ENCODE data around the gene TAF4B. TPM values are rescaled to one million over a fixed set of nuclear protein-coding genes. Genes with fewer than 3 reads are reported as not detected.

The TAF4B gene
- total and polyA plus RNA-seq, 9 of the 15 experiments (the other 6 are each of a cell fraction or from before 2014, with no cell fraction given), result 4.5 to 25.3 (median 20.5) TPM

DNA sequence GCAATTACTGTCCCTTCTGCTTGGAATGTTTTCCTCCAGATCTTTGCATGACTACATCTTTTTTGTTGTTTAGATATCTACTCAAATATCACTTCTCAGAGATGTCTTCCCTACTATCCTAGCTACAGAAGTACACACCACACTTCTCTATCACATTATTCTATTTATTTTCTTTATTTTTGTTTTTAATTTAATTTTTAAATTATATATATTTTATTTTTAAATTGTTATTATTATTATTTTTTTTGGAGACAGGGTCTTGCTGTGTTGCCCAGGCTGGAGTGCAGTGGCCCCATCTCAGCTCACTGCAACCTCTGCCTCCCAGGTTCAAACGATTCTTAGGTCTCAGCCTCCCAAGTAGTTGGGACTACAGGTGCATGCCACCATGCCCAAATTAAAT lies 106.7 kb downstream of the TAF4B start:
- no peaks in the 10 kb centered on the region for H3K4me1 ChIP-seq (replicated peaks in 1 of 2; ENCODE audit: control insufficient read depth in 2 of 2, insufficient read depth in 2 of 2, low read length in 2 of 2)
- no peaks in the 10 kb centered on the region for H3K9me3 ChIP-seq (replicated peaks; ENCODE audit: control insufficient read depth, insufficient read depth, low read depth, low read length)
- H3K27me3 ChIP-seq (ENCODE audit: control insufficient read depth in 2 of 2, insufficient read depth in 2 of 2, low read length in 2 of 2), result no peaks in the 10 kb centered on the region
- intact Hi-C loops (cut with micrococcal nuclease), result no loop called here
- DNase-seq (ENCODE audit: extremely low read depth in 1 of 4, low spot score in 3 of 4) (no peak), ATAC-seq (no peak), FAIRE-seq (no peak)
- H3K9me1 ChIP-seq (ENCODE audit: control insufficient read depth, insufficient read depth, low read length), result no peaks in the 10 kb centered on the region
- no TSS peak for BruUV-seq (replicated peaks)
- no peak overlapping the region for H3K27ac ChIP-seq (ENCODE audit: extremely low read depth, low read depth, low read length)
- POLR2A ChIA-PET, result interaction anchor here (0.7 kb wide), 1 partner anchor 343 kb away, joined by 4 read pairs; no protein-coding TSS in a partner anchor
- no peaks in the 10 kb centered on the region for H4K20me1 ChIP-seq (replicated peaks; ENCODE audit: control insufficient read depth, insufficient read depth, low read length)
- peaks cover 19% of the 10 kb centered on the region; the same call in 2 of the 3 replicates for H3K36me3 ChIP-seq (ENCODE audit: control insufficient read depth, insufficient read depth, low read length)
- H3K79me2 ChIP-seq (ENCODE audit: control insufficient read depth, insufficient read depth, low read length), result no peaks in the 10 kb centered on the region
- no peak overlapping the region for H3K4me2 ChIP-seq (ENCODE audit: insufficient read depth, low read length)
- no peak overlapping the region for H3K9ac ChIP-seq (ENCODE audit: insufficient read depth in 1 of 2, low read depth in 2 of 2, low read length in 2 of 2)
- CTCF ChIA-PET (ENCODE audit: low intra/inter-chr PET ratio), result no interaction called here
- WGBS (ENCODE audit: insufficient coverage, low coverage, missing lambda C conversion rate), result 94% methylated on average over 1 of the region's 1 CpG
- H2AFZ ChIP-seq (ENCODE audit: low read depth, low read length), result no peak overlapping the region
- H3K4me3 ChIP-seq, result no peak overlapping the region
- in situ Hi-C loops (cut with MboI), result no loop called here
- no peak for TF ChIP-seq SMARCA5 (IDR thresholded peaks at IDR 0.05)
- TF ChIP-seq ZNF75A (CRISPR knock-in tag; IDR thresholded peaks at IDR 0.05), result no peak
- TF ChIP-seq, protein P1, sequence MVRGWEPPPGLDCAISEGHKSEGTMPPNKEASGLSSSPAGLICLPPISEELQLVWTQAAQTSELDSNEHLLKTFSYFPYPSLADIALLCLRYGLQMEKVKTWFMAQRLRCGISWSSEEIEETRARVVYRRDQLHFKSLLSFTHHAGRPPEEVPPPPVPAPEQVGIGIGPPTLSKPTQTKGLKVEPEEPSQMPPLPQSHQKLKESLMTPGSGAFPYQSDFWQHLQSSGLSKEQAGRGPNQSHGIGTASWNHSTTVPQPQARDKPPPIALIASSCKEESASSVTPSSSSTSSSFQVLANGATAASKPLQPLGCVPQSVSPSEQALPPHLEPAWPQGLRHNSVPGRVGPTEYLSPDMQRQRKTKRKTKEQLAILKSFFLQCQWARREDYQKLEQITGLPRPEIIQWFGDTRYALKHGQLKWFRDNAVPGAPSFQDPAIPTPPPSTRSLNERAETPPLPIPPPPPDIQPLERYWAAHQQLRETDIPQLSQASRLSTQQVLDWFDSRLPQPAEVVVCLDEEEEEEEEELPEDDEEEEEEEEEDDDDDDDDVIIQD (CRISPR knock-in tag; IDR thresholded peaks at IDR 0.05), result no peak
- no peak for TF ChIP-seq NR3C1 (CRISPR knock-in tag; IDR thresholded peaks at IDR 0.05)
- TF ChIP-seq ASH1L (IDR thresholded peaks at IDR 0.05; ENCODE audit: borderline replicate concordance, low read depth, partially characterized antibody), result no peak
- TF ChIP-seq ZNF146 (CRISPR knock-in tag; IDR thresholded peaks at IDR 0.05; ENCODE audit: unreplicated experiment), result no peak
- TF ChIP-seq TRIM24 (IDR thresholded peaks at IDR 0.05), result no peak
- no peak for TF ChIP-seq ZNF408 (CRISPR knock-in tag; IDR thresholded peaks at IDR 0.05; ENCODE audit: low read depth)
- TF ChIP-seq COPS2 (conservative IDR thresholded peaks at IDR 0.05), result no peak
- no peak for TF ChIP-seq CTCF (IDR thresholded peaks at IDR 0.05 in 2 of 3, conservative IDR thresholded peaks at IDR 0.05 in 1 of 3; ENCODE audit: insufficient read depth in 2 of 3, low read depth in 1 of 3, low read length in 3 of 3)
- no peak for TF ChIP-seq SMAD1 (IDR thresholded peaks at IDR 0.05; ENCODE audit: low read depth, low read length, partially characterized antibody)
- TF ChIP-seq POU5F1 (IDR thresholded peaks at IDR 0.05; ENCODE audit: borderline replicate concordance, low read depth, low read length, partially characterized antibody), result no peak
- TF ChIP-seq HIVEP1 (CRISPR knock-in tag; IDR thresholded peaks at IDR 0.05), result no peak
- TF ChIP-seq, protein P2, sequence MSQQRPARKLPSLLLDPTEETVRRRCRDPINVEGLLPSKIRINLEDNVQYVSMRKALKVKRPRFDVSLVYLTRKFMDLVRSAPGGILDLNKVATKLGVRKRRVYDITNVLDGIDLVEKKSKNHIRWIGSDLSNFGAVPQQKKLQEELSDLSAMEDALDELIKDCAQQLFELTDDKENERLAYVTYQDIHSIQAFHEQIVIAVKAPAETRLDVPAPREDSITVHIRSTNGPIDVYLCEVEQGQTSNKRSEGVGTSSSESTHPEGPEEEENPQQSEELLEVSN (IDR thresholded peaks at IDR 0.05; ENCODE audit: borderline replicate concordance in 1 of 2, extremely low read depth in 1 of 2, insufficient read depth in 1 of 2, insufficient read length in 1 of 2, low read depth in 1 of 2, low read length in 1 of 2, poor library complexity in 1 of 2, severe bottlenecking in 1 of 2), result no peak
- TF ChIP-seq, protein P3, sequence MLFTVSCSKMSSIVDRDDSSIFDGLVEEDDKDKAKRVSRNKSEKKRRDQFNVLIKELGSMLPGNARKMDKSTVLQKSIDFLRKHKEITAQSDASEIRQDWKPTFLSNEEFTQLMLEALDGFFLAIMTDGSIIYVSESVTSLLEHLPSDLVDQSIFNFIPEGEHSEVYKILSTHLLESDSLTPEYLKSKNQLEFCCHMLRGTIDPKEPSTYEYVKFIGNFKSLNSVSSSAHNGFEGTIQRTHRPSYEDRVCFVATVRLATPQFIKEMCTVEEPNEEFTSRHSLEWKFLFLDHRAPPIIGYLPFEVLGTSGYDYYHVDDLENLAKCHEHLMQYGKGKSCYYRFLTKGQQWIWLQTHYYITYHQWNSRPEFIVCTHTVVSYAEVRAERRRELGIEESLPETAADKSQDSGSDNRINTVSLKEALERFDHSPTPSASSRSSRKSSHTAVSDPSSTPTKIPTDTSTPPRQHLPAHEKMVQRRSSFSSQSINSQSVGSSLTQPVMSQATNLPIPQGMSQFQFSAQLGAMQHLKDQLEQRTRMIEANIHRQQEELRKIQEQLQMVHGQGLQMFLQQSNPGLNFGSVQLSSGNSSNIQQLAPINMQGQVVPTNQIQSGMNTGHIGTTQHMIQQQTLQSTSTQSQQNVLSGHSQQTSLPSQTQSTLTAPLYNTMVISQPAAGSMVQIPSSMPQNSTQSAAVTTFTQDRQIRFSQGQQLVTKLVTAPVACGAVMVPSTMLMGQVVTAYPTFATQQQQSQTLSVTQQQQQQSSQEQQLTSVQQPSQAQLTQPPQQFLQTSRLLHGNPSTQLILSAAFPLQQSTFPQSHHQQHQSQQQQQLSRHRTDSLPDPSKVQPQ (CRISPR knock-in tag; IDR thresholded peaks at IDR 0.05; ENCODE audit: borderline replicate concordance), result no peak
